HG03575 (cell line): ENCODE results near the gene C17orf107.

ENCODE experiments used
- ATAC-seq: cut with Tn5 transposase; IDR thresholded peaks from one replicate; pipeline ENCODE4 v1.9.1; 2021; ENCODE audit not compliant: unreplicated experiment, insufficient number of reproducible peaks, low FRiP score; ENCODE audit errors: extremely low read depth

C17orf107 gene

GRCh38 chr17:4944163-4944553, 44.8 kb downstream of the C17orf107 start:
- ATAC-seq = no peak

- ATAC-seq = no peak
Measured at GRCh38 chr17:4944554-4945175, 45.3 kb downstream of the C17orf107 start.

- ATAC-seq = no peak
Measured at GRCh38 chr17:4945176-4945943, 46.0 kb downstream of the C17orf107 start.

- ATAC-seq = no peak
Measured at GRCh38 chr17:4945944-4946280, 46.6 kb downstream of the C17orf107 start.

GRCh38 chr17:4946312-4946976, 47.1 kb downstream of the C17orf107 start:
- ATAC-seq = no peak

- no peak for ATAC-seq
Measured at GRCh38 chr17:4947010-4947410, 47.7 kb downstream of the C17orf107 start.

- no peak for ATAC-seq
Measured at GRCh38 chr17:4947411-4948165, 48.3 kb downstream of the C17orf107 start.

- ATAC-seq = no peak
Measured at GRCh38 chr17:4948166-4948930, 49.0 kb downstream of the C17orf107 start, which contains the start of gene PFN1. PFN1 (minus strand) TSS chr17:4948530; CDS start chr17:4948394, 136 bp downstream.

GRCh38 chr17:4948931-4949320, 49.6 kb downstream of the C17orf107 start:
- ATAC-seq = no peak

GRCh38 chr17:4949321-4950074, 50.2 kb downstream of the C17orf107 start:
- no peak for ATAC-seq

GRCh38 chr17:4950075-4950745, 50.9 kb downstream of the C17orf107 start:
- ATAC-seq = no peak

GRCh38 chr17:4950746-4951204, 51.4 kb downstream of the C17orf107 start, which contains the start of gene ENO3:
ENO3 (plus strand) TSS chr17:4951119; CDS start chr17:4951830, 711 bp downstream.
- no peak for ATAC-seq

- ATAC-seq = no peak
Measured at GRCh38 chr17:4951486-4951885, 52.1 kb downstream of the C17orf107 start.
